Raji (cell line): Measurements from ENCODE around the gene ADD1.

ENCODE experiments used
- POLR2A ChIP-seq: IDR thresholded peaks from 2 replicates; pipeline ENCODE4 v1.6.1; 2011; ENCODE audit warnings: low read depth, low read length, control low read depth; ENCODE audit not compliant: insufficient read depth

Gene ADD1

GRCh38 chr4:2891294-2891693, 47.6 kb downstream of the ADD1 start:
- TF ChIP-seq POLR2A, result no peak

DNA sequence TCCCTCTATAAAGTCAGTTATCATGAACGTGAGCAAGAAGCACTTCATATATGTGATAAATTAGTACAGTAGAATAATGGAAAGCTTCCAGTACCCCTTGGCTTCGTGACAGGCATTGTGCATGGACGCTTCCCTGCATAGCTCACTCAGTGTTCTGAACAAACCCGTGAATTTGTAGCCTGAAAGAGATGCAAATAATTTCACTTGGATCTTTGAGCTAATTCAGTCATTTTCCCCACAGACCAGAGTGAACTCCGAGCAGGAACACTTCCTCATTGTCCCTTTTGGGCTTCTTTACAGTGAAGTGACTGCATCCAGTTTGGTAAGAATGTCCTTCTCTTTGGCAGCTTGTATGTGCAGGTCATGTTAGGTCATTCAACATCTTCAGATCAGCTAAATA, 50.1 kb downstream of the ADD1 start:
- no peak for TF ChIP-seq POLR2A

GRCh38 chr4:2898001-2898400, 54.4 kb downstream of the ADD1 start:
- TF ChIP-seq POLR2A, result no peak

DNA sequence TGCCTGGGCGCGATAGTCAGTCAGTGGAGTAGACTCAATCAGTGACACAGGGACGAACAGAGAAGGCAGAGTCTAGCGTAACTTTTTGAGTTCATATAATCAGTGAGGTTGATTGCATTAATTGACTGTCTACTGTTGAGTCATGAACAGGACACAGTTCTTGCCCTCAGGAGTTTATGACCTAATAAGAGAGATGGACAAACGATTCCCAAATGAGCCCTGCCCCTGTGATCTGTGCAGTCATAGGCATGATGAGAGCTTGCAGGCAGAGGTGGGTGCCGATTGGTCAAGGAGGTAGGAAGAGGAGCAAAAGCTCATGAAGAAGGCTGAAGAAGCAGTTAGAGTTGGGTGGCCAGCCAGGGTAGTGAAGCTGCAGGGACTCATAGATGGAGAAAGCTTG, 57.1 kb downstream of the ADD1 start:
- no peak for TF ChIP-seq POLR2A

DNA sequence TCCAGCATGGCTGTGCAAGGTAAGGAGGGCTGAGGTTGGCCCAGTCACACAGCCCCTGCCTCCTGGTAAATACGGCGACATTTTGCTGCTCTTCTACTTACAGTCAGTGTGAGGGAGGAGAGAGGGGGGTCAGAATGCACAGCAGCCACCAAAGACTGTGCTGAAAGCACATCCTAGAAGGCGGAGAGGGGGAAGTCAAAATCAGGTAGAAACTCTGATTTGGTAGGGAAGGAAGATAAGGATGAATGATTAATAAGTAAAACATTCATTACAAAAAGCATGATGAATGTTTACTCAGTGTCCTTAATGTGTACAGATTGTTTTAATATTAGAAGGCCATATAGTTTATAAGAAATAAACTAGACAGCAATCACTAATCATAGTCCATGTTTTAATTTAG, 57.5 kb downstream of the ADD1 start:
- no peak for TF ChIP-seq POLR2A

- TF ChIP-seq POLR2A, result no peak
These were observed 58.5 kb downstream of the ADD1 start for GRCh38 chr4:2902126-2902525.

GRCh38 chr4:2905544-2905943, 61.9 kb downstream of the ADD1 start:
- TF ChIP-seq POLR2A, result no peak

DNA sequence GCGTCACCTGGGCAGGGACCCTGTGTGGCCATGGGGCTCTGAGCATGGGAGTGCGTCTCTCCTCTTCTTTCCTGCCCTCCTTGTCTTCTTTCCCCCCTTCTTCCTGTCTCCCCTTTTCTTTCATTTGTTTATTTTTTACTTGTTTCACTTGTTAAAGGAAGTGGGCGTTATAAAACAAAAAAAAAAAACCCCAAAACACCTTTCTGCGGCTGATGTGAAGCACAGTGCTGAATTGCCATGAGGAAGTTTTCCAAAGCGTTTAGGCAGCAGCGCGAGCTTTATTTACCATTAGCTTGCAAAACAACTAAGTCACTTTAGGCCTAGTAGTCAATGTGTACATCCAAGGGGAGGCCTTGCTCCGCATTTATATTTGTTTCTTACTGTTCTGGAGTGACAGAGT, 62.6 kb downstream of the ADD1 start:
- no peak for TF ChIP-seq POLR2A

DNA sequence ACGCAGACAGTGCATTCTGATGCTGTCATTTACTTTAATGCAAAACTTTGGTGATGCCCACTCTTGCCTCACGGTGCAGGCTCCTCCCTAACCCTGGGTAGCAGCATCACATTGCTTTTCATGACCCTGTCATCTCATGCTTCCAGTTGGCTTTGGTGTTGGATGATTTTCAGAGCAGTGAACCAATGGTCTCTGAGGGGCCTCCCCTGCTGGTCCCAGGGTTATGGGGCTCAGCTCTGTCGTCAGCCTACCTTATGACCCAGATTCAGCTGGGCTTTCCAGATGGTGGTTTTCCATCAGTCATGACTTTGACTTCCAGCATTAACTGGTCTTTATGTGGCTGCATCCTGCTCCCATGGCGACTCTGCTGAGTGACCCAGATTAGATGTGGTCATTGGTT, 63.6 kb downstream of the ADD1 start:
- no peak for TF ChIP-seq POLR2A

DNA sequence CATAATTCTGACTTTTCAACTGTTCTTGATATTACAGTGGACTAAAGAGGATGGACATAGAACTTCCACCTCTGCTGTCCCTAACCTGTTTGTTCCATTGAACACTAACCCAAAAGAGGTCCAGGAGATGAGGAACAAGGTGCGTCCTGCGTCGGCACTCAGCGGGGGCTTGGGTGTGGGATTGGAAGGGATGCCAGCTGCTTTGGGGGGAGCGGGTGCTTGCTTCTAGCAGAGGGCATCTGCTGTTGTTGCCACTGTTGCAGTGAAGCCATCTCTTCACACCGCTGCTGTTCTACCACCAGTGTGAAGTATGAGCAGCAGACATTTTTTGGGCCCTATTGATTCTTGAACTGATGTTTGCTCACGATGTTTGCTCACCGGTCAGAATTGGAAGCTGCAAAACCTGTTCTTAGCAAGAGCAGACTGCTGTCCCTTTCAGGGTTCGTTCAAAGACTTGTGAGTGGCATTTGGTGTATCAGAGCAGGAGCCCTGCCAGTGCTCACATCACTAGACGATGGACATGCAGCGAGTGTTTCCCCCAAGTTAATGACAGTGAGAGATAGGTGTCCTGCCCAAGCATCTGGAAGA, 64.2 kb downstream of the ADD1 start:
- TF ChIP-seq POLR2A, result no peak

DNA sequence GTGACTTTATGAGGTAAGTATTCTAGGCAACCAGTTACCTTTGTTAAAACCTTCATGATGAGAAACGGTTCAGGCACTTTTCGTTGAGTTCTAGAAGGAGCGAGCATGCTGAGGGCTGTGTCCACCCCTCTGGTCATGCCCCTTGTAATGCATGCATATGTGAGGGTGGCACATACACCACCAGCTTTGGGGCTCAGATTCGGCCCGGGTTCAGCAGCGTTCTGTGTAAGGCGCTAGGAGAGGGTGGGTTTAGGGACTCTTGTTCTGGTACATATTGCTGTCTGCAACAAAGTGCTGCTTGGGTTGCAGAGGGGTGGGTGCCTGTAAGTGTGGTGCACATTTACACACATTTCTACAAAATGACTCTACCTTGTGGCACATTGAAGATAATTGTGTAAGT, 65.0 kb downstream of the ADD1 start:
- no peak for TF ChIP-seq POLR2A

DNA sequence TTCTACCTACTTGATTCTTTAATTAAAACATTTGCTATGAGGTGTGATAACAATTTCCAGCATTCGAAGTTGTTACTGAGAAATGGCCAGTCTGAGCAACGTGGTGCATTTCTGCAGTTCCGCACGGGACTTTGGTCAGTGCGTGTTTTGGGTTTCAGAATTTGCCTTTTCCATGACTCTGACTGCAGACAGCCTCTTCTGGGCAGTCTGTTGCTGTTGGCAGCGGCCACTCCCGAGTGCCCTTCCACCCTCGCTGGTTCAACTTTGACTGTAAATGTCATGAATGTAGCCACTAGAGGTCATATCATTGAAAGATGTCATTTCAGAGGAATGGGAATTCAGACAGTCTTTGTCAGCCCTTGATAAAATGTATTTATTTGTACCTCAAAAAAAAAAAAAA, 65.9 kb downstream of the ADD1 start:
- TF ChIP-seq POLR2A, result no peak

- no peak for TF ChIP-seq POLR2A
These were observed 66.8 kb downstream of the ADD1 start for GRCh38 chr4:2910409-2910808.

DNA sequence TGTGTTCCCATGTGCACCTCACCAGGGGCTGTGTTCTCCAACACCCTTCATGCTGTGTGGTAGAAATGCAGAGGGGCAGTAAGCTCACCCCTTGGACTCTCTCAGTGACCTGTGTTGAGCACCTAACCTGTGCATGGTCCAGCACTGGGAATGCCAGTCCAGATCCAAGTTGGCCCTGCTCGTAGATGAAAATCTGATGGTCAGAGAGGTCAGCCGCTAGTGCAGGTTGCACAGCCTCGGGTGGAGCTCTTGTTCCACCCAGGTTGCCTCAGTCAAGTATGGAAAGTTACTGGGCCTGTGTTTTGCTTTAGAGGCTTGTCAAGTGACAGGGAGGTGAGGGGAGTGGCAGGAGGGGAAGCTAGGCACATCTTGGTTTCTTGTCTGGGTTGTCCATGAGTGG, 68.2 kb downstream of the ADD1 start:
- no peak for TF ChIP-seq POLR2A

DNA sequence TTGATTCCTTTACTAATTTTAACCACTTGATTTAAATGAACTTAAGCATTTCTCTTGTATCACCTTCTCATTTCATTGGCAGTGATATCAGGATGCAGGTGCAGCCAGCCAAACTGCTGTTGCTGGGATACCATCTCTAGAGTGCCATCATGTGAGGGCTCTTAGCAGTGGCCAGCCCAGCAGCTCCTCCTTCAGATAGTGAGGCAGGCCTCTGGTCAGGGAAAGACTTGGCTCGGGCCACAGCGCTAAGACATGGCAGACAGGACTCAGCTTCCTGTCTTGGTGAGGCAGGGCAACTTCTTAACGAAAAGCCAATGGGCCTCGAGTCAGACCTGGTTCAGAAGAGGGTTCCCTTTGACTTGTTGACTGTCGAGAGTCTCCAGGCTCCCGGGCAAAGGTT, 69.5 kb downstream of the ADD1 start:
- no peak for TF ChIP-seq POLR2A

- TF ChIP-seq POLR2A, result no peak
These were observed 70.8 kb downstream of the ADD1 start for GRCh38 chr4:2914256-2915126.

- no peak for TF ChIP-seq POLR2A
These were observed 72.1 kb downstream of the ADD1 start for GRCh38 chr4:2915789-2916188.
